GM23248 (cell line): Measurements from ENCODE around the gene SIK3. TPM values are rescaled to one million over a fixed set of nuclear protein-coding genes. Genes with fewer than 3 reads are reported as not detected.

Experiments used
- DNase-seq: peaks from one replicate; pipeline ENCODE4 v3.0.0-alpha.2; 2015
- H2AFZ ChIP-seq: fragments of 200-600 bp; sonication (generic); 2 replicates; pipeline ENCODE4 v1.6.1; 2016; ENCODE audit warnings: antibody characterized with exemption
- H3F3A ChIP-seq: fragments of 200-600 bp; sonication (generic); 2 replicates; pipeline ENCODE4 v1.6.1; 2016; ENCODE audit warnings: mild to moderate bottlenecking, antibody characterized with exemption, mixed run types; ENCODE audit not compliant: insufficient read depth
- H3K27ac ChIP-seq: fragments of 200-600 bp; sonication (generic); 2 replicates; pipeline ENCODE4 v1.5.1; 2016; ENCODE audit warnings: mild to moderate bottlenecking
- H3K27me3 ChIP-seq: fragments of 200-600 bp; sonication (generic); replicated peaks from 2 replicates; pipeline ENCODE4 v1.6.1; 2016; ENCODE audit warnings: mild to moderate bottlenecking; ENCODE audit not compliant: insufficient read depth
- H3K36me3 ChIP-seq: fragments of 200-600 bp; sonication (generic); 2 replicates; pipeline ENCODE4 v1.6.1; 2016; ENCODE audit warnings: low read depth, mild to moderate bottlenecking
- H3K4me1 ChIP-seq: fragments of 200-600 bp; sonication (generic); 2 replicates; pipeline ENCODE4 v1.6.1; 2016; ENCODE audit warnings: mild to moderate bottlenecking; ENCODE audit not compliant: insufficient read depth
- H3K4me2 ChIP-seq: fragments of 200-600 bp; sonication (generic); one replicate; pipeline ENCODE4 v1.6.1; 2016; ENCODE audit warnings: mild to moderate bottlenecking; ENCODE audit not compliant: unreplicated experiment
- H3K4me3 ChIP-seq: fragments of 200-600 bp; sonication (generic); 2 replicates; pipeline ENCODE4 v1.5.1; 2016; ENCODE audit warnings: mild to moderate bottlenecking
- H3K79me2 ChIP-seq: fragments of 200-600 bp; sonication (generic); 2 replicates; pipeline ENCODE4 v1.6.1; 2016; ENCODE audit warnings: mild to moderate bottlenecking; ENCODE audit not compliant: insufficient read depth
- H3K9ac ChIP-seq: fragments of 200-600 bp; sonication (generic); 2 replicates; pipeline ENCODE4 v1.6.1; 2016; ENCODE audit warnings: mild to moderate bottlenecking
- H3K9me2 ChIP-seq: fragments of 200-600 bp; sonication (generic); 2 replicates; pipeline ENCODE4 v1.6.1; 2016; ENCODE audit warnings: mixed run types, mild to moderate bottlenecking, moderate library complexity; ENCODE audit not compliant: insufficient read depth
- H3K9me3 ChIP-seq: fragments of 200-600 bp; sonication (generic); one replicate; pipeline ENCODE4 v1.6.1; 2017; ENCODE audit warnings: low read depth
- H4K20me1 ChIP-seq: fragments of 200-600 bp; sonication (generic); 2 replicates; pipeline ENCODE4 v1.6.0; 2016; ENCODE audit not compliant: insufficient read depth
- EZH2 ChIP-seq: fragments of 200-600 bp; sonication (generic); IDR thresholded peaks from 2 replicates; pipeline ENCODE4 v1.6.1; 2018; ENCODE audit warnings: antibody characterized with exemption, mild to moderate bottlenecking; ENCODE audit not compliant: insufficient read depth, poor library complexity, severe bottlenecking
- EZH2phosphoT487 ChIP-seq: fragments of 200-600 bp; sonication (generic); IDR thresholded peaks from 2 replicates; pipeline ENCODE4 v1.6.1; 2018; ENCODE audit warnings: antibody characterized with exemption, moderate library complexity, mild to moderate bottlenecking, low read depth; ENCODE audit not compliant: insufficient read depth
- WGBS, 2 experiments: methylation state at CpG; one replicate each; pipeline ENCODE4 v1.1.6; 2015 to 2017; ENCODE audit warnings: low lambda C conversion rate in 2 of 2, low coverage in 1 of 2; ENCODE audit errors: missing lambda C conversion rate in 2 of 2; 5-methylcytosine and 5-hydroxymethylcytosine counted together
- in situ Hi-C: fragments of 300-500 bp; cut with MboI; formaldehyde crosslinking; loops from 2 replicates; pipeline ENCODE4 v1.15.0; 2020
- polyA plus RNA-seq: library from polyadenylated mRNA; unstranded; fragments of >200 nt; fragmentation: Nextera tagmentation; extraction: Ambion mirVana; gene quantifications from 2 replicates; pipeline ENCODE4 v1.2.1, GENCODE V29; 2016
- total RNA-seq: library from RNA; depleted of rRNA; stranded (reverse); fragments of >200 nt; shearing (Covaris generic); gene quantifications from 2 replicates; pipeline ENCODE4 v1.2.3, GENCODE V29; 2014

SIK3 gene
- total and polyA plus RNA-seq, 2 experiments from 2014 or later: 4.2 to 15.5 TPM

GRCh38 chr11:116849486-116849885, 248.7 kb downstream of the SIK3 start:
- WGBS, 2 experiments: 97 to 99% methylated on average over 6 of the region's 6 CpGs

GRCh38 chr11:116849060-116849459, 249.2 kb downstream of the SIK3 start:
- no peaks in the 10 kb centered on the region for H3K27me3 ChIP-seq
- no peaks in the 10 kb centered on the region for H3K79me2 ChIP-seq
- no peaks in the 10 kb centered on the region for H4K20me1 ChIP-seq
- no peak overlapping the region for H3K27ac ChIP-seq
- TF ChIP-seq EZH2phosphoT487: no peak
- TF ChIP-seq EZH2: no peak
- H3K4me2 ChIP-seq: no peak overlapping the region
- peaks cover 27% of the 10 kb centered on the region for H3K4me1 ChIP-seq
- WGBS, 2 experiments: 96% methylated on average over 12 of the region's 12 CpGs
- peaks cover 22% of the 10 kb centered on the region for H3F3A ChIP-seq
- H3K9me3 ChIP-seq: no peaks in the 10 kb centered on the region
- in situ Hi-C loops: no loop called here
- H3K9ac ChIP-seq: no peak overlapping the region
- peaks cover 2% of the 10 kb centered on the region; the same call in 1 of the 2 replicates for H3K36me3 ChIP-seq
- H3K9me2 ChIP-seq: no peaks in the 10 kb centered on the region
- no peak for DNase-seq
- H2AFZ ChIP-seq: no peak overlapping the region
- H3K4me3 ChIP-seq: no peak overlapping the region

More at GRCh38 chr11:116849486-116849885, 248.7 kb downstream of the SIK3 start:
- H3K9ac ChIP-seq: no peak overlapping the region
- no peaks in the 10 kb centered on the region; the same call in 1 of the 2 replicates for H3K36me3 ChIP-seq
- TF ChIP-seq EZH2 (no peak), EZH2phosphoT487 (no peak)
- no peak overlapping the region for H3K4me2 ChIP-seq
- H3K9me3 ChIP-seq: no peaks in the 10 kb centered on the region
- no peak overlapping the region for H3K27ac ChIP-seq
- H4K20me1 ChIP-seq: no peaks in the 10 kb centered on the region
- peaks cover 30% of the 10 kb centered on the region for H3K4me1 ChIP-seq
- no peak overlapping the region for H2AFZ ChIP-seq
- H3K4me3 ChIP-seq: no peak overlapping the region
- no peak for DNase-seq
- H3K9me2 ChIP-seq: no peaks in the 10 kb centered on the region
- peaks cover 26% of the 10 kb centered on the region for H3F3A ChIP-seq
- in situ Hi-C loops: no loop called here
- H3K79me2 ChIP-seq: no peaks in the 10 kb centered on the region
- H3K27me3 ChIP-seq: no peaks in the 10 kb centered on the region

GRCh38 chr11:116847612-116848011, 250.6 kb downstream of the SIK3 start:
- TF ChIP-seq EZH2phosphoT487 (no peak), EZH2 (no peak)
- no peaks in the 10 kb centered on the region for H4K20me1 ChIP-seq
- H3K79me2 ChIP-seq: no peaks in the 10 kb centered on the region
- 98 to 100% methylated on average over 4 of the region's 4 CpGs for WGBS, 2 experiments
- H3F3A ChIP-seq: peaks cover 9% of the 10 kb centered on the region
- H3K9me3 ChIP-seq: no peaks in the 10 kb centered on the region
- H3K36me3 ChIP-seq: peaks cover 8% of the 10 kb centered on the region; the same call in 1 of the 2 replicates
- H3K9ac ChIP-seq: no peak overlapping the region
- H3K4me3 ChIP-seq: no peak overlapping the region
- in situ Hi-C loops: no loop called here
- H2AFZ ChIP-seq: no peak overlapping the region
- no peak for DNase-seq
- no peaks in the 10 kb centered on the region for H3K27me3 ChIP-seq
- no peaks in the 10 kb centered on the region for H3K9me2 ChIP-seq
- H3K4me1 ChIP-seq: peaks cover 12% of the 10 kb centered on the region
- H3K4me2 ChIP-seq: no peak overlapping the region
- no peak overlapping the region for H3K27ac ChIP-seq

GRCh38 chr11:116844722-116845121, 253.5 kb downstream of the SIK3 start:
- no peak for DNase-seq
- no peak overlapping the region for H3K4me2 ChIP-seq
- H3F3A ChIP-seq: 0 out of 2 replicates have a peak, but pooled peaks cover 8% of the 10 kb centered on the region
- no peak for TF ChIP-seq EZH2
- no peak for TF ChIP-seq EZH2phosphoT487
- no peaks in the 10 kb centered on the region for H4K20me1 ChIP-seq
- H2AFZ ChIP-seq: no peak overlapping the region
- no peak overlapping the region for H3K9ac ChIP-seq
- in situ Hi-C loops: no loop called here
- H3K79me2 ChIP-seq: no peaks in the 10 kb centered on the region
- peaks cover 8% of the 10 kb centered on the region; the same call in 1 of the 2 replicates for H3K36me3 ChIP-seq
- H3K9me3 ChIP-seq: no peaks in the 10 kb centered on the region
- 74 to 75% methylated on average over 4 of the region's 4 CpGs for WGBS, 2 experiments
- no peaks in the 10 kb centered on the region for H3K4me1 ChIP-seq
- no peaks in the 10 kb centered on the region for H3K9me2 ChIP-seq
- H3K4me3 ChIP-seq: no peak overlapping the region
- no peaks in the 10 kb centered on the region for H3K27me3 ChIP-seq
- H3K27ac ChIP-seq: no peak overlapping the region

GRCh38 chr11:116843661-116844060, 254.6 kb downstream of the SIK3 start:
- no peak overlapping the region for H3K9ac ChIP-seq
- H3K36me3 ChIP-seq: peaks cover 8% of the 10 kb centered on the region; the same call in 1 of the 2 replicates
- H3K4me2 ChIP-seq: no peak overlapping the region
- no peak overlapping the region for H3K4me3 ChIP-seq
- no peaks in the 10 kb centered on the region for H3K27me3 ChIP-seq
- H3K4me1 ChIP-seq: no peaks in the 10 kb centered on the region
- 87 to 89% methylated on average over 9 of the region's 9 CpGs for WGBS, 2 experiments
- H3K9me3 ChIP-seq: no peaks in the 10 kb centered on the region
- 0 out of 2 replicates have a peak, but pooled peaks cover 10% of the 10 kb centered on the region for H3F3A ChIP-seq
- no peak overlapping the region for H3K27ac ChIP-seq
- H4K20me1 ChIP-seq: no peaks in the 10 kb centered on the region
- in situ Hi-C loops: no loop called here
- TF ChIP-seq EZH2: no peak
- TF ChIP-seq EZH2phosphoT487: no peak
- H3K9me2 ChIP-seq: no peaks in the 10 kb centered on the region
- no peak for DNase-seq
- no peaks in the 10 kb centered on the region for H3K79me2 ChIP-seq
- no peak overlapping the region for H2AFZ ChIP-seq
